NCI-H526 (cell line): ENCODE results near the gene LLPH.

ENCODE experiments used
- DNase-seq, 2 experiments: peaks; one replicate each; lab custom pipeline; 2025; lab: John Stamatoyannopoulos, UW

LLPH gene

GRCh38 chr12:66142826-66143225, 12.3 kb upstream of the LLPH start:
- DNase-seq, result no peak

- no peak for DNase-seq
Measured at GRCh38 chr12:66141299-66141698, 10.7 kb upstream of the LLPH start.

GRCh38 chr12:66140731-66141130, 10.2 kb upstream of the LLPH start:
- DNase-seq, result no peak

GRCh38 chr12:66139328-66139727, 8.8 kb upstream of the LLPH start:
- no peak for DNase-seq

GRCh38 chr12:66137937-66138336, 7.4 kb upstream of the LLPH start:
- DNase-seq, result no peak

GRCh38 chr12:66132408-66132807, 1.9 kb upstream of the LLPH start:
- DNase-seq, result no peak

- peak in 1 of 2 experiments; percentile 33 for DNase-seq
Measured at GRCh38 chr12:66131067-66131688, 628 bp upstream of the LLPH start.

GRCh38 chr12:66129934-66130266, 650 bp downstream of the LLPH start:
- no peak for DNase-seq

- DNase-seq, result no peak
Measured at GRCh38 chr12:66127650-66128049, 2.9 kb downstream of the LLPH start.

GRCh38 chr12:66120477-66120876, 10.1 kb downstream of the LLPH start:
- DNase-seq, result no peak

GRCh38 chr12:66119870-66120241, 10.7 kb downstream of the LLPH start:
- no peak for DNase-seq

- no peak for DNase-seq
Measured at GRCh38 chr12:66119229-66119869, 11.2 kb downstream of the LLPH start.

- DNase-seq, result no peak
Measured at GRCh38 chr12:66118240-66118891, 12.2 kb downstream of the LLPH start.

- DNase-seq, result no peak
Measured at GRCh38 chr12:66117242-66117641, 13.3 kb downstream of the LLPH start.

GRCh38 chr12:66115071-66115600, 15.4 kb downstream of the LLPH start:
- DNase-seq, result no peak

- no peak for DNase-seq
Measured at GRCh38 chr12:66113471-66113870, 17.1 kb downstream of the LLPH start.

GRCh38 chr12:66111605-66112004, 18.9 kb downstream of the LLPH start:
- no peak for DNase-seq

GRCh38 chr12:66109056-66109455, 21.5 kb downstream of the LLPH start:
- DNase-seq, result no peak

- peak; percentile 7 to 37 for DNase-seq
Measured at GRCh38 chr12:66108386-66108785, 22.2 kb downstream of the LLPH start.

- DNase-seq, result peak; percentile 75 to 93
Measured at GRCh38 chr12:66107451-66107915, 23.1 kb downstream of the LLPH start.

- no peak for DNase-seq
Measured at GRCh38 chr12:66103016-66103913, 27.3 kb downstream of the LLPH start.

- DNase-seq, result no peak
Measured at GRCh38 chr12:66092559-66093269, 37.8 kb downstream of the LLPH start.
